HPDE6-E6E7 (cell line): Measurements from ENCODE around the gene TRMT2B.
"Not testable (repeated sequence)": the region's sequence is repeated elsewhere in the genome, so short reads cannot be mapped to it uniquely, and the experiment has no call there.

Experiments
- DNase-seq: peaks from one replicate; pipeline ENCODE4 v3.0.0; 2011; ENCODE audit warnings: missing footprints; ENCODE audit errors: extremely low spot score

TRMT2B gene, protein sequence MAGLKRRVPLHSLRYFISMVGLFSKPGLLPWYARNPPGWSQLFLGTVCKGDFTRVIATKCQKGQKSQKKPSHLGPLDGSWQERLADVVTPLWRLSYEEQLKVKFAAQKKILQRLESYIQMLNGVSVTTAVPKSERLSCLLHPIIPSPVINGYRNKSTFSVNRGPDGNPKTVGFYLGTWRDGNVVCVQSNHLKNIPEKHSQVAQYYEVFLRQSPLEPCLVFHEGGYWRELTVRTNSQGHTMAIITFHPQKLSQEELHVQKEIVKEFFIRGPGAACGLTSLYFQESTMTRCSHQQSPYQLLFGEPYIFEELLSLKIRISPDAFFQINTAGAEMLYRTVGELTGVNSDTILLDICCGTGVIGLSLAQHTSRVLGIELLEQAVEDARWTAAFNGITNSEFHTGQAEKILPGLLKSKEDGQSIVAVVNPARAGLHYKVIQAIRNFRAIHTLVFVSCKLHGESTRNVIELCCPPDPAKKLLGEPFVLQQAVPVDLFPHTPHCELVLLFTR

GRCh38 chrX:101051549-101052302, at the start of gene TRMT2B:
TRMT2B (minus strand) TSS chrX:101052111; CDS start chrX:101042289, 9,822 bp downstream.
- DNase-seq, result peak; percentile 59

DNA sequence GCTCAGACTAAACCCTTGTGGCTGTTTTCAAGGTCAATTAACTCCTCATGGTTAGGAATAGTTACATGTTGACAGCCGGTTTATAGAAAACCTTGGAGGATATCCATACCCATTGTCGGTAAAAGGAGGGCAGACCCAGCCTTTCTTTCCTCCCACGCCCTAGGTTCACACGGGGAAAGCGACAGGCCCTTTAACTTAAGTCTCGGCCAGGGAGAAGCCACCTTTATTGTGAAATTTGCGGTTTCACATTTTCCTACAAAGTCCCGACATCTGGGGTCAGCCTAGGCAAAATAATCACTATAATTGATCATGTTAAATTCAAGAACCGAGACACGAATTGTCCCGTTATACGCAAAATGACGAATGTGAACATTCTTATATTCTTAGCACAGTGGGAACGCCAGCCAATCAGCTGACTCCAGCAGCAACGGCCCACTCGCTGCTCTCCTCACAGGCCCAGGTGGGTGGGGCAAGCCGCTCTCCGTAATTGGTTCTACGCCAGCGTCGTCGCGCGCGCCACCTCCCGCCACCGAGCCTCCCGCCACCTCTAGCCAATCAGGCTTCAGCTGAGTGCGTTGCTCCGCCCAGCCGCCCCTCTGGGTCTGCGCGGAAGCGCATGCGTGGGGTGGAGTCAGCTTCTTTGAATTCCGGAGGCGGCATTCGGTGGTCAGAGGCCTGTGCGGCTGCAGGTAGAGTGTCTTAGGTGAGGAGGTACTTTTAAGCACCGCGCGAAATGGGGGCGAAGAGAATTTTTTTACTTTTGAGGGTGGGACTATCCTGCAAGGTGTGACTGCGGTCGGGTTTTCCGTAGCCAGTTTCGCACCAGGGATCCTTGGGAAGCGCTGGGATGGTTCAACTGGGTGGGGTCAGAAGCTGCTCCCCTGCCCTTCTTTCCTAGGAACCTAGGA, 45.9 kb upstream of the TRMT2B start, which contains the start of gene CENPI:
TSS of gene CENPI (plus strand) at position 659 of the 908 bp plus-strand sequence. CDS start 2,867 bp downstream, outside the sequence.
- peak; percentile 86 for DNase-seq

GRCh38 chrX:101091817-101092216, 39.9 kb upstream of the TRMT2B start:
- DNase-seq, result no peak

- DNase-seq, result no peak
These were observed 29.3 kb upstream of the TRMT2B start for GRCh38 chrX:101081231-101081630.

DNA sequence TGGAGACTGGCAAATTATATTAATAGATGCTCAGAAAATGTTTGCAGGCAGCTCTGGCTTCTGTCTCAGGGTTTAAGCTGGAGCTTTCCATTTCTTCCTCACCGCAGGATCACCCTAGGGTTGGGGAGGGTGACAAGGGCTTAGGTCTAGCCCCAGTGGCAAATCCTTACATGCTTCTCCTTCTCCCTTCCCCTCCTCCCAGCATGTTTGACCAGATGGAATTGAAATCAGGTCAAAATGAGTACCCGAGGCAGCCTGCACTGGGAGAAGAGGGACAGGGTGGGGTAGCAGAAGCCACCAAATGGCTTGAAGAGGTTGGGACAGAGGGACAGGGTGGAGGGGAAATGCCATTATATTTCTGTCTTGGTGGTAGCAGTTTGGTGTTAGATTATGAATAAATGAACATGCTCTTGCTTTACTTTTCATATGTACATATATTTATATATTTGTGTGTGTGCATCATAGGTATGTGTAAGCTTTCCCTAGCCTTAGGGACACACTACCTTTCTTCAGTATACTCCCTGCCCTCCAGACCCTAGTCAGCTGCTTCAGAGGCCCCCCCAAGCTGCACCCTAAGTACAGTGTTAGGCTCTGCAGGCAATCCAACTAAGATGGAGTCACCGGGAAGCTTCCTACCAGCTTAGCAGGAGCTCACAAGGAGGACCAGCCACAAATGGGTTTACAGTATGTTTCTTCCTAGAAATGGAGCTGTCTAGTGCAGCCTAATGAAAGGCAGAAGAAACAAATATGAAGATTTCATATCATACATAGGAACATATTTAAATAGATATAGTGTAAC, 28.6 kb upstream of the TRMT2B start:
- no peak for DNase-seq

- no peak for DNase-seq
These were observed 27.9 kb upstream of the TRMT2B start for GRCh38 chrX:101079736-101080270.

GRCh38 chrX:101078716-101079598, 27.0 kb upstream of the TRMT2B start, which contains the start of gene TMEM35A:
TMEM35A (plus strand) TSS chrX:101078879; CDS start chrX:101079003, 124 bp downstream.
- DNase-seq, result no peak

- DNase-seq, result no peak
These were observed 19.7 kb upstream of the TRMT2B start for GRCh38 chrX:101071582-101071981.

DNA sequence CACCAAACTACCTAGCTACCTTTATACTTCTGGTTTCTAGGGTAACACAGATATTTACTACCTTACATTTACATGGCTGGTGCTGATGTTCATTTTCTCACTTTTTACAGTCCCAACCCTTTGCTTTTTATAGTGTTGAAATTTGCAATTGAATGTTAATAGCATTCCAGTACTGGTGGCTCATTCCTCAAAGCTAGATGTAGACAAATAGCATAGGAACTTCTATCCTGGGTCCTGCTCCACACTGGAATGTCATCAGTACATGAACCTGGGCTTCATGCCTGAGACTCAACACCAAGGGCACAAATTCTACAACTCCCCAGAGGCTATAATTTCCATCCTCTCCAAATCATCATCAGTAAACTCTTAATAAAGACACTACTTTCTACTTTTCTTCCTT, 10.3 kb upstream of the TRMT2B start:
- no peak for DNase-seq

GRCh38 chrX:101057093-101057714, 5.3 kb upstream of the TRMT2B start:
- DNase-seq, result peak; percentile 44

GRCh38 chrX:101056551-101056950, 4.6 kb upstream of the TRMT2B start:
- DNase-seq, result not testable (repeated sequence)

DNA sequence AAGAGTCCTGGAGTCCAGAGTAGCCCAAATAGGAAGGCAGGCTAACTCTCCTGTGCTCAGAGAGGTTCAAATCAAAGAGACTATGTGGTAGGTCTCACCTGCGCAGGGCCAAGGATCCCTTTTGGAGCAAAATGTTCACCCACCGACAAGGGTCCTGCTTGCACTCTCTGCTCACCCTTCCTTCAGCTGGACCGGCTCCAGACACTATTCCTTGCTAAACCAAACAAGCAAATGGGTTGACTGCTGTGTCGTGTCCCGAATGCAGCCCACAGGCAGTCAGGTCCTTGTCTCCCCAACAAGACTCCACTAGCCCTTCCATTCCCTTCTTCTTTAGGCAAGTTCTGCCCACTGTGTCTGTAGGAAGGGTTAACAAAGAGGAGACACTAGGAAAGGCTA, 760 bp downstream of the TRMT2B start:
- peak; percentile 1 for DNase-seq

DNA sequence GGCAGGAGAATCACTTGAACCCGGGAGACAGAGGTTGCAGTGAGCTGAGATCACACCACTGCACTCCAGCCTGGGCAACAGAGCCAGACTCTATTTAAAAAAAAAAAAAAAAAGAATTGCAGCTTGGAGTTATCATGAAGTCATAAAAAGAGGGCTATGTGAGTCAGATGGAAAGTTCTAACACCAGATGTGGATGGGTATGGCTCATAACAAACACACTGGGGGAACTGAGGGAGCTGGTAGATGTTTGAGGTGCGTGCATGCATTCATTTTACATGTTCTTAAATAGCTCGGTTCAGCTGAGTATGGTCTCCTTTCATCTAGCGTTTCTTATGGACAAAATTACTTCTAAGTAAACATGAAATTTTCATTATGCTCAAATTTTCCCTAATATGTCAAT, 11.7 kb downstream of the TRMT2B start:
- no peak for DNase-seq

GRCh38 chrX:101037231-101037630, 14.7 kb downstream of the TRMT2B start:
- DNase-seq, result no peak

DNA sequence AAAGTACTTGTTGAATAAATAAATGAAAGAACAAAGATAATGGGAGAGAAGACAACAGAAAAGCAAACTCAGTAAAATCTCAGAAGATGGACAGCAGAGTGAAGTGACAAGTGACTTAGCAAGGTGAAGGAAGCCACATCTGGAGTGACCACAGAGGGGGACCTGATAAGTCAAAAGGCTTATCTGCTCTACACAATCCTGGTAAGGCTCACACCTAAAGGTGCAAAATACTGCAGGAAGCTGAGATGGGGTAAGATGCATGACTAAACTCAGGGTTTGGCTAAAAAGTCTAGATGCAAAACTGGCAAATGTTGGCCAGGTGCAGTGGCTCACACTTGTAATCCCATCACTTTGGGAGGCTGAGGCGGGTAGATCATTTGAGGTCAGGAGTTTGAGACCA, 22.2 kb downstream of the TRMT2B start:
- no peak for DNase-seq

DNA sequence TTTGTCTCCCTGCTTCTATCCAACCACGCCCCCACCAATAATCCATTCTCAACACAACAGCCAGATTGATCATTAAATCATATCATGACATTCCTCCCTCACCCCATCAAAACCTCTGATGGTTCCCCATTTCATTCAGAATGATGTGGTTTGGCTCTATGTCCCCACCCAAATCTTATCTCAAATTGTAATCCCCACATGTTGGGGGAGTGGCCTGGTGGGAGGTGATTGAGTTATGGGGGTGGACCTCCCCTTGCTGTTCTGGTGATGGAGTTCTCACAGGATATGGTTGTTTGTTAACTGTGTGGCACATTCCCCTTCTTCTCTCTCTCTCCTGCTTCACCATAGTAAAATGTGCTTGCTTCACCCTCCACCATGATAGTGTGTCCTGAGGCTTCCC, 23.3 kb downstream of the TRMT2B start:
- DNase-seq, result no peak

GRCh38 chrX:101025126-101025525, 26.8 kb downstream of the TRMT2B start:
- no peak for DNase-seq

DNA sequence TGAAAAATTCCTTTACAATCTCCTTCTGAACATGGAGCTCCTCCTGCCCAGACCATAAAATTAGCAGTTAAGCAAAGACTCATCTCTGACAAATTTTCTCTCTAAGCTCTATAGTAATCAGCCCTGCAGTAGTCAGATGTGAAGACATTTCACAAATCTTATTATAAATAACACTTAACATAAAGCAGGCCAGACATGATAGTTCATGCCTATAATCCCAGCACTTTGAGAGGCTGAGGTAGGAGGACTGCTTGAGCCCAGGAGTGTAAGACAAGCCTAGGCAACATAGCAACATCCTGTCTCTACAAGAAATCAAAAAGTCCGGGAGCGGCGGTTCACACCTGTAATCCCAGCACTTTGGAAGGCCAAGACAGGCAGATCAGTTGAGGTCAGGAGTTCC, 29.9 kb downstream of the TRMT2B start:
- DNase-seq, result no peak

- not testable (repeated sequence) for DNase-seq
These were observed 39.9 kb downstream of the TRMT2B start for GRCh38 chrX:101012031-101012430.
